Lower leg skin (tissue), 3 donors: Measurements from ENCODE around the gene CDC7.

Source experiments
- POLR2A ChIP-seq, 2 donors: fragments of 450-650 bp; IDR thresholded peaks; one replicate each; pipeline ENCODE4 v1.6.1; 2016 to 2017; ENCODE audit warnings: antibody characterized with exemption in 2 of 2, mild to moderate bottlenecking in 1 of 2, moderate library complexity in 1 of 2
- TF ChIP-seq, protein P1 (sequence below), 3 donors: fragments of 450-650 bp; IDR thresholded peaks; one replicate each; pipeline ENCODE4 v1.5.1; 2016; ENCODE audit warnings: antibody characterized with exemption in 3 of 3, mild to moderate bottlenecking in 3 of 3, moderate library complexity in 2 of 3

DNA sequence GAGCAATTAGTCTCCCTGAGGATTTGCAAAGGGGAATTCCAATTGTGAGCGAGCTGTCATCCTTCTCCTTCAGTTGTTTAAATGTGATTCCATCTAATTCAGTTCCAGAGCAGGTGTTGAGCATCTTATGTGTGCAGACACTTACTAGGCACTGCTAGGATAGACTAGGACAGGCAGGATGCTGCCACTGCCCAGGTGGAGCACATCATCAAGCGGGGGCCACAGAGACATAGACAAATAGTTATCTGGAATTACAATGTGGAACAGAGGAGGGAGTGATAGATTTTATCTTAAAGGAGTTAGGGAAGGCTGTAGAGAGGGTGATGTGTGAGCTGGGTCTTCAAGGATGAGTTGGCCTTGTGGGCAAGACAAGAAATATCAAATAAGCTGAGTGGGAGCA lies 55.9 kb downstream of the CDC7 start:
- TF ChIP-seq, protein P1, sequence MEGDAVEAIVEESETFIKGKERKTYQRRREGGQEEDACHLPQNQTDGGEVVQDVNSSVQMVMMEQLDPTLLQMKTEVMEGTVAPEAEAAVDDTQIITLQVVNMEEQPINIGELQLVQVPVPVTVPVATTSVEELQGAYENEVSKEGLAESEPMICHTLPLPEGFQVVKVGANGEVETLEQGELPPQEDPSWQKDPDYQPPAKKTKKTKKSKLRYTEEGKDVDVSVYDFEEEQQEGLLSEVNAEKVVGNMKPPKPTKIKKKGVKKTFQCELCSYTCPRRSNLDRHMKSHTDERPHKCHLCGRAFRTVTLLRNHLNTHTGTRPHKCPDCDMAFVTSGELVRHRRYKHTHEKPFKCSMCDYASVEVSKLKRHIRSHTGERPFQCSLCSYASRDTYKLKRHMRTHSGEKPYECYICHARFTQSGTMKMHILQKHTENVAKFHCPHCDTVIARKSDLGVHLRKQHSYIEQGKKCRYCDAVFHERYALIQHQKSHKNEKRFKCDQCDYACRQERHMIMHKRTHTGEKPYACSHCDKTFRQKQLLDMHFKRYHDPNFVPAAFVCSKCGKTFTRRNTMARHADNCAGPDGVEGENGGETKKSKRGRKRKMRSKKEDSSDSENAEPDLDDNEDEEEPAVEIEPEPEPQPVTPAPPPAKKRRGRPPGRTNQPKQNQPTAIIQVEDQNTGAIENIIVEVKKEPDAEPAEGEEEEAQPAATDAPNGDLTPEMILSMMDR (IDR thresholded peaks at IDR 0.05): no peak
- TF ChIP-seq POLR2A (IDR thresholded peaks at IDR 0.05): no peak
